CD4-positive, alpha-beta T cell treated with Interleukin-4 for 4 hours (primary cell): ENCODE results near the gene RNU1-1.
A peak's percentile ranks its signal among the peaks of the same experiment; 100 is the strongest.
"Not testable (repeated sequence)": the region's sequence is repeated elsewhere in the genome, so short reads cannot be mapped to it uniquely, and the experiment has no call there.

Source experiments
- DNase-seq: peaks from one replicate; pipeline ENCODE4 v3.0.0-alpha.2; 2020

The RNU1-1 gene

GRCh38 chr1:16521288-16521583 lies 7.2 kb upstream of the RNU1-1 start:
- DNase-seq: no peak

- DNase-seq: not testable (repeated sequence)
These were observed 6.6 kb upstream of the RNU1-1 start for GRCh38 chr1:16520435-16521287.

GRCh38 chr1:16519255-16519951 lies 5.3 kb upstream of the RNU1-1 start:
- DNase-seq: not testable (repeated sequence)

GRCh38 chr1:16518913-16519254 lies 4.8 kb upstream of the RNU1-1 start:
- not testable (repeated sequence) for DNase-seq

- not testable (repeated sequence) for DNase-seq
These were observed 2.8 kb upstream of the RNU1-1 start for GRCh38 chr1:16516694-16517410.

- DNase-seq: peak; percentile 76
These were observed 526 bp downstream of the RNU1-1 start for GRCh38 chr1:16513412-16514106.

- DNase-seq: peak; percentile 22
These were observed 1.3 kb downstream of the RNU1-1 start for GRCh38 chr1:16512624-16513411.

- DNase-seq: not testable (repeated sequence)
These were observed 2.2 kb downstream of the RNU1-1 start for GRCh38 chr1:16511926-16512325.

GRCh38 chr1:16508861-16509445 lies 5.1 kb downstream of the RNU1-1 start:
- peak; percentile 18 for DNase-seq

- not testable (repeated sequence) for DNase-seq
These were observed 7.5 kb downstream of the RNU1-1 start for GRCh38 chr1:16506364-16507136.

GRCh38 chr1:16505870-16506269 lies 8.2 kb downstream of the RNU1-1 start:
- not testable (repeated sequence) for DNase-seq

GRCh38 chr1:16503494-16503893 lies 10.6 kb downstream of the RNU1-1 start:
- DNase-seq: no peak

- DNase-seq: not testable (repeated sequence)
These were observed 12.6 kb downstream of the RNU1-1 start for GRCh38 chr1:16501446-16501845.

- not testable (repeated sequence) for DNase-seq
These were observed 13.1 kb downstream of the RNU1-1 start for GRCh38 chr1:16500975-16501374.

GRCh38 chr1:16500466-16500865 lies 13.6 kb downstream of the RNU1-1 start:
- not testable (repeated sequence) for DNase-seq

- peak; percentile 81 for DNase-seq
These were observed 15.3 kb downstream of the RNU1-1 start for GRCh38 chr1:16498573-16499413.

GRCh38 chr1:16498047-16498446 lies 16.0 kb downstream of the RNU1-1 start:
- DNase-seq: not testable (repeated sequence)

GRCh38 chr1:16497474-16497904 lies 16.6 kb downstream of the RNU1-1 start:
- not testable (repeated sequence) for DNase-seq

GRCh38 chr1:16493731-16494130 lies 20.4 kb downstream of the RNU1-1 start:
- not testable (repeated sequence) for DNase-seq

- not testable (repeated sequence) for DNase-seq
These were observed 21.1 kb downstream of the RNU1-1 start for GRCh38 chr1:16492937-16493336.
